Gastrocnemius medialis (tissue), 4 donors: ENCODE results near the gene PRND.

Experiments
- POLR2A ChIP-seq, 2 donors: fragments of 450-650 bp; IDR thresholded peaks; one replicate each; pipeline ENCODE4 v1.6.1; 2017; ENCODE audit warnings: antibody characterized with exemption in 2 of 2, mild to moderate bottlenecking in 2 of 2, moderate library complexity in 2 of 2
- TF ChIP-seq, protein P1 (sequence below), 5 experiments: fragments of 450-650 bp in 3 of 5; fragments of 200-600 bp in 2 of 5; sonication (generic) in 2 of 5; IDR thresholded peaks in 4 of 5; conservative IDR thresholded peaks in 1 of 5; 1 replicate in 4 of 5; 2 replicates in 1 of 5; pipeline ENCODE4 v1.5.1; 2016 to 2019; ENCODE audit warnings: antibody characterized with exemption in 5 of 5, mild to moderate bottlenecking in 3 of 5, moderate library complexity in 3 of 5

DNA sequence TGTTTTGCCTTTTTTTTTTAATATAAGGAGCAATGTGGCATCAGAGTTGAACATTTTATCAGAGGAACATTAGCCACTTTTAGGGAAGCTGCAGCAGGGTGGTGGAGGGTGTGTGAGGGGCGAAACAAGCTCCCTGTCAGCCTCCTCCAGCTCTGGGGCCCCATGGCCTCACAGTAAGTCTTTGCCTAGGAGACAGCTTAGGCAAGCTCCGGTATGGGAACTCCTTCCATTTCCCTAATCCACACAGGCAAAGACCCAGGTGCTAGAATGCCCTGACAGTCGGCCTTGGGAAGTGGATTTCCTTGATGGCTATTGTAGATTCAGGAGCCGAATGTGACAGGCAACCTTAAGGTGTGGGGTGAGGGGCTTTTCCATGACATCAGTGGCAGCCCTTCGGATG lies 862 bp downstream of the PRND start:
- TF ChIP-seq, protein P1, sequence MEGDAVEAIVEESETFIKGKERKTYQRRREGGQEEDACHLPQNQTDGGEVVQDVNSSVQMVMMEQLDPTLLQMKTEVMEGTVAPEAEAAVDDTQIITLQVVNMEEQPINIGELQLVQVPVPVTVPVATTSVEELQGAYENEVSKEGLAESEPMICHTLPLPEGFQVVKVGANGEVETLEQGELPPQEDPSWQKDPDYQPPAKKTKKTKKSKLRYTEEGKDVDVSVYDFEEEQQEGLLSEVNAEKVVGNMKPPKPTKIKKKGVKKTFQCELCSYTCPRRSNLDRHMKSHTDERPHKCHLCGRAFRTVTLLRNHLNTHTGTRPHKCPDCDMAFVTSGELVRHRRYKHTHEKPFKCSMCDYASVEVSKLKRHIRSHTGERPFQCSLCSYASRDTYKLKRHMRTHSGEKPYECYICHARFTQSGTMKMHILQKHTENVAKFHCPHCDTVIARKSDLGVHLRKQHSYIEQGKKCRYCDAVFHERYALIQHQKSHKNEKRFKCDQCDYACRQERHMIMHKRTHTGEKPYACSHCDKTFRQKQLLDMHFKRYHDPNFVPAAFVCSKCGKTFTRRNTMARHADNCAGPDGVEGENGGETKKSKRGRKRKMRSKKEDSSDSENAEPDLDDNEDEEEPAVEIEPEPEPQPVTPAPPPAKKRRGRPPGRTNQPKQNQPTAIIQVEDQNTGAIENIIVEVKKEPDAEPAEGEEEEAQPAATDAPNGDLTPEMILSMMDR (IDR thresholded peaks at IDR 0.05 in 4 of 5, conservative IDR thresholded peaks at IDR 0.05 in 1 of 5), result no peak
- TF ChIP-seq POLR2A (IDR thresholded peaks at IDR 0.05), result no peak
